Right lobe of liver (tissue), 6 donors: ENCODE results near the gene C9orf85. TPM values are rescaled to one million over a fixed set of nuclear protein-coding genes. Genes with fewer than 3 reads are reported as not detected.

Source experiments
- ATAC-seq, 4 donors: fragments of 200-7000 bp; cut with Tn5 transposase; one replicate each; pipeline ENCODE4 v1.9.1; 2020; ENCODE audit warnings: mild to moderate bottlenecking in 4 of 4, moderate library complexity in 4 of 4
- DNase-seq, 3 donors: peaks; one replicate each; pipeline ENCODE4 v3.0.0-alpha.2; 2020
- H3K27ac ChIP-seq, 3 donors: fragments of 200-600 bp; one replicate each; pipeline ENCODE4 v1.8.0; 2022
- H3K27me3 ChIP-seq, 2 donors: fragments of 200-600 bp; one replicate each; pipeline ENCODE4 v1.8.0; 2022
- H3K36me3 ChIP-seq, 4 donors: fragments of 200-600 bp; sonication (generic) in 1 of 4; one replicate each; pipeline versions ENCODE4 v1.5.1 to v1.8.0; 2017 to 2022; ENCODE audit warnings: control low read depth in 1 of 4
- H3K4me1 ChIP-seq, 4 donors: fragments of 200-600 bp; sonication (generic) in 1 of 4; one replicate each; pipeline versions ENCODE4 v1.5.1 to v1.8.0; 2017 to 2022; ENCODE audit warnings: control low read depth in 1 of 4
- H3K4me3 ChIP-seq, 3 donors: fragments of 200-600 bp; one replicate each; pipeline ENCODE4 v1.8.0; 2022
- H3K9me3 ChIP-seq, 4 donors: fragments of 200-600 bp; sonication (generic) in 1 of 4; one replicate each; pipeline versions ENCODE4 v1.5.1 to v1.8.0; 2017 to 2022; ENCODE audit warnings: control low read depth in 1 of 4
- CTCF ChIP-seq, 4 donors: fragments of 200-600 bp in 3 of 4; fragments of 450-650 bp in 1 of 4; IDR thresholded peaks; one replicate each; pipeline versions ENCODE4 v1.5.1 to v1.8.0; 2016 to 2022; ENCODE audit warnings: antibody characterized with exemption in 4 of 4, mild to moderate bottlenecking in 2 of 4
- POLR2A ChIP-seq: fragments of 450-650 bp; IDR thresholded peaks from one replicate; pipeline ENCODE4 v1.6.1; 2017; ENCODE audit warnings: antibody characterized with exemption, mild to moderate bottlenecking
- WGBS: methylation state at CpG from one replicate; pipeline ENCODE4 v1.1.6; 2018; ENCODE audit warnings: low coverage, low lambda C conversion rate; ENCODE audit not compliant: insufficient coverage; ENCODE audit errors: missing lambda C conversion rate; 5-methylcytosine and 5-hydroxymethylcytosine counted together
- intact Hi-C, 2 donors: fragments of 100-400 bp; cut with DNase I; formaldehyde crosslinking; loops; one replicate each; pipeline versions ENCODE4 v1.11.2 to v1.14.1; 2022
- total RNA-seq, 6 experiments: library from RNA; depleted of rRNA in 2 of 6; stranded (reverse); fragments of >200 nt in 2 of 6; fragmentation: NEBNext Ultra II Directional in 3 of 6; extraction: Animal tissue kit (Norgen Biotek cat#: 25700) in 3 of 6; gene quantifications; one replicate each; pipeline versions ENCODE4 v1.1.0 to v1.2.4, GENCODE V29; 2016 to 2023
- donor health status: DM: no; HTN: yes; CAD: no.
- donor health status: DM: no; HTN: no; CAD: no.
- donor health status: DM: no; HTN: no; CAD: no.
- donor health status: DM: no; HTN: yes; CAD: no.
- donor health status: DM: no; HTN: yes; CAD: no.

Gene C9orf85
- total RNA-seq, 6 experiments from 2014 or later: 3.8 to 8.6 (median 6.3) TPM

DNA sequence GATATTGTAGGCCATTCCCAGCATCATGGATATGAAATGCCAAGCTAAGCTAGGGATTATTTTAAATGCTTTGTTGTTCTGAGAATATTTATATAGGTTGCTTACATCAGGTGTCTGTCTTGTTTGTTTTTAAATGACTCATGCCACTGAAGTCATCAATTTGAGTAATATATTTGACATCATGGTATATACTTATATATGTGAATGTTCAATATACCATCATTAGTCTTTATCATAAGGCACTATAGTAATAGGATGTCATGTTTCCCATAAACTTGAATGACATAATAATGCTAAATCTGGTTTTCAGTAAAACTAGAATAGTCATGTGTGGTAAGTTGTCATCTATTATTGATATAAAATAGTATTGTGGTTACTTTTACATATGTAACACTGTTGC lies 13.1 kb downstream of the C9orf85 start:
- Histone ChIP-seq H3K4me3 (no peak overlapping the region), H3K27ac (no peak overlapping the region), H3K36me3 (no peaks in the 10 kb centered on the region), H3K27me3 (no peaks in the 10 kb centered on the region), H3K9me3 (no peaks in the 10 kb centered on the region), H3K4me1 (no peaks in the 10 kb centered on the region)
- DNase-seq: no peak
- TF ChIP-seq POLR2A: no peak
- TF ChIP-seq CTCF (IDR thresholded peaks at IDR 0.05): no peak
- intact Hi-C loops: no loop called here
- no peak for ATAC-seq

DNA sequence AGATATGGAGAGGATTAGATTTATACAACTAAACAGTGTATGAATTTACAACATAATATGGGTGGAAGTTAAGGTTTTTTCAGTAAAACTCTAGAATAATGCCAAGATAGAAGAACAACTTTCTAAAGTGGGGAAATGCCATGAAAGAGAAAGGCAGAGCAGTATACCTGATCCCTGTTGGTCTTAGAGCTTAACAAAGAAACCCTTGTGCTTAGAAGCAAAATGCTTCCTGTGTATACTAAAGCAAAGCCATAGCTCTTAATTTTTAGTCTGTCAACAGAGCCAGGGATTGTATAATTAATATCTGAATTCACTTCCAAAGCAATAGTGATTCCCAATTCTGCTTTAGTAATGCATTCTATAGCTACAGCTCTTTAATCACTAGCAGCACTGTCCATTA lies 14.4 kb downstream of the C9orf85 start:
- no peak for ATAC-seq

GRCh38 chr9:71928376-71928775 lies 16.9 kb downstream of the C9orf85 start:
- no peak overlapping the region for H3K27ac ChIP-seq
- DNase-seq: no peak
- H3K27me3 ChIP-seq: no peaks in the 10 kb centered on the region
- no peaks in the 10 kb centered on the region for H3K36me3 ChIP-seq
- WGBS: 93% methylated on average over 1 of the region's 1 CpG
- TF ChIP-seq POLR2A (no peak), CTCF (IDR thresholded peaks at IDR 0.05) (no peak)
- no peak overlapping the region for H3K4me3 ChIP-seq
- ATAC-seq: no peak
- no peaks in the 10 kb centered on the region for H3K9me3 ChIP-seq
- H3K4me1 ChIP-seq: peaks cover 0 to 7% (median 2%) of the 10 kb centered on the region in 4 donors
- intact Hi-C loops: no loop called here

More for the DNA sequence above, 14.4 kb downstream of the C9orf85 start:
- Histone ChIP-seq H3K4me3 (no peak overlapping the region), H3K36me3 (no peaks in the 10 kb centered on the region), H3K9me3 (no peaks in the 10 kb centered on the region), H3K27ac (no peak overlapping the region), H3K27me3 (no peaks in the 10 kb centered on the region), H3K4me1 (peaks cover 0 to 5% (median 2%) of the 10 kb centered on the region in 4 donors)
- TF ChIP-seq POLR2A: no peak
- no peak for TF ChIP-seq CTCF (IDR thresholded peaks at IDR 0.05)
- no peak for DNase-seq
- intact Hi-C loops: no loop called here

DNA sequence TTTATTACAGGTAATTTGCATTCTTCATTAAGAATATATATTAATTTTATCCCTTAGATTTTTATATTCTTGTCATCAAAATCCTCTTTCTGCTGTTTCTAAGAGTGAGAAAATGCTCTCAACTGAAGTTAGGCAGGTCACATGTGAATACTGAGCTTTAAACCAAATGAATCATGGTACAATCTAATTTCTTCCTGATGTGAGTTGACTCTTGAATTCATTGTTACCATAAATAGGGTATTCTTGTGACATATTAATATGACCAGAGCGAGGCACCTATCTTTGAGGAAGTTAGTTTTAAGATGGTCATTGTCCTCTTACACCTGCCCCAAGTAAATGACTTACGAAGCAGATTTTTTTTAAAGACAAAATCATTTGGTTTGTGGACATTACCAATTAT lies 17.4 kb downstream of the C9orf85 start:
- no peaks in the 10 kb centered on the region for H3K9me3 ChIP-seq
- intact Hi-C loops: no loop called here

More for the DNA sequence above, 17.4 kb downstream of the C9orf85 start:
- TF ChIP-seq POLR2A: no peak
- no peak for TF ChIP-seq CTCF (IDR thresholded peaks at IDR 0.05)
- Histone ChIP-seq H3K4me3 (no peak overlapping the region), H3K4me1 (peaks cover 0 to 7% (median 2%) of the 10 kb centered on the region in 4 donors), H3K27me3 (no peaks in the 10 kb centered on the region), H3K36me3 (no peaks in the 10 kb centered on the region), H3K27ac (no peak overlapping the region)
- DNase-seq (no peak), ATAC-seq (no peak)
- WGBS: 85% methylated on average over 2 of the region's 2 CpGs
